Activated CD8-positive, alpha-beta memory T cell treated with anti-CD3 and anti-CD28 coated beads, Interleukin-2, amount 50 U/mL, for 24 hours (primary cell): ENCODE data around the gene RAB11FIP4.

Experiments used
- DNase-seq: peaks from one replicate; pipeline ENCODE4 v3.0.0-alpha.2; 2020; ENCODE audit errors: extremely low read depth

Gene RAB11FIP4

DNA sequence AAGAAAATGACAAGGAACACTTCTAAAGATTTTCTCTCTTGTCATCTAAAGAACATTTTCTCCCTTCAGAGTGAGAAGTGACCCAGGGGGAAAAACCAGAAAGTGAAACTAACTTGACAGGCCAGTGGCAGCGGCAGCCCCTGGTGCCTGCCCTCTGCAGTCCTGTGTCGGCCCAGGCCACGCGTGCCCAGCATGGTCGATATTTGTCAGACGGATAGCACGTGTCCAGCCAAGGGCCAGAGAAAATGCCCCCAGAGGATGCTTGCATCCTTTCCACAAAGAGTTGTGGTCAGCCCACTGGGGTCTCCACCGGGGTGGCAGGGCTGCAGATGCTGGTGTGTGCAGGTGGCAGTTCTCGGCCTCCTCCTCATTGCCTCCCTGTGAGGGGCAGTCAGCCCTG, 176.6 kb downstream of the RAB11FIP4 start:
- DNase-seq, result no peak

DNA sequence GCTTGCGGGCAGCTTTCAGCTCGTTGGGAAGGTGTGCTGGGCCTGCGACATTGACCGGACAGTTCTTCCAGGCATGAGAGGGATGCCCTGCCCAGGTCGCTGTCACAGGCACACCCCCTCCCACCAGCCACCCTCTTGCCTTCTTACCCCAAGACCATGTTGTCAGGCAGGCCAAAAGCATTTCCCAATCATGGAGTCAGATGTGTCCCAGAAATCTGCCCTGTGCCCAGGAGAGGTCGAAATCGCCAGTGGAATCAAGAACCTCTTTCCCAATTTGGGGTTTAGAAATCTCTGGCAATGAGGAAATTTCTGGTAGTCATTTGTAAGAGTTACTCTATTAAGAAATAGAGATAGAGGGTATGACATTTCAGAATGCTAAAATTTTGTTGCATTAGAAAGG, 177.1 kb downstream of the RAB11FIP4 start:
- no peak for DNase-seq

DNA sequence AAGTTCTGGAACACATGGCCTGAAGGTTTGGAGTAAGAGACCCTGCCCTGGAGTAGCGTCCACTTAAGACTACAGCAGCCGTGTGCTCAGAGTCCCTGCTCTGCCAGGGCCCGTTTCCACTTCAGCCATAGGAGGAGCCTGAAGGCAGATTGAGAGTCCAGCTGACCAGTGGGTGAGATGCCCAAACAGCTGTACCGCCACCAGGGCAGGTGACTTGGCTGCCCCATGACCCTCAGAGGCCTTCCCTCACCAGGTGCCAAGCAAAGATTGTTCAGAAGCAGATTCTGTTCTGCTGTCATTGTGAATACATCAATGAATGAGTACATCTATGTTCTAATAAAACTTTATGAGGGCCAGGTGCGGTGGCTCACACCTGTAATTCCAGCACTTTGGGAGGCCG, 178.8 kb downstream of the RAB11FIP4 start:
- DNase-seq, result no peak

DNA sequence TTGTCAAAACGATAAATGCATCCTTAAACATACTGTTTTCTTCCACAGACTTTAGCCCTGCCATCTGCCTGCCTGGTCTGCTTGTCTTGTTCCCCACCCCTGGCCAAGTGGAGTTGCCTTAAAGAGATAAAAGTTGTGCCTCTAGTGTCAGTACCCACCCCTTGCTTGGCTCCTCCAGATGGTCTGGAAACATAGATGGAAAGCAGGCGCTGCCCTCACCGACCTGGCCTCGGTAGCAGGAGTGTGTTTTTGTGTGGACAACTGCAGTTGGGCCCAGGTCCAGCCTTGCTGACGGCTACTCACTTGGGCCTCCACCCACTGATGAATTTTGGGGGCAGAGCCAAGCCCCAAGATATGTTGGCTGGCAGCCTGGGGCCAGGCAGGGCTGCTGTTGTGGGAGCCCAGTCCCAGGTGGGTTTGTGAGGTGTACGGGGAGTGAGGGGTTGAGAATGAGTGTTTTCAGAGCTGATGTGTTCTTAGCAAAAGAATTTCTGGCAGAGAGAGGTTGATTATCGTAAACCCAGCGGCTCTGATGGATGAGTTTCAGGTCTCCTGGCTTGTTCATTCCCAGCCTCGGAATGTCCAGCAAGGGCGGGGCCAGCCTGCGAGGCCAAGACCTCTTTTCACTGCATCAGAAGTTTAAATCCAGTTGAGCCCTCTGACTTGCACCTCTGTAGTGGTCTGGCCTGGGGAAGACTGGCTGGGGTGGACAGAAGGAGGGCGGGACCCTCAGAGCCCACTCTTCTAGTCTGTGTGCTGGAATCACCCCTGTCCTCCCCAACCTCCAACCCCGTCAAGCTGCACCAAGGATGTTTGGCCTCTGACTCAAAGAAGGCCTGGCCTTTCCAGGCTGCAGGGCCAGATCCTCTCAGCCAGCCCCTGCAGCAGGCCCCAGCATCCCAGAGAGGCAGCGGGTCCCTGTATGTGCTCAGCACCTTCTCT, 179.7 kb downstream of the RAB11FIP4 start:
- DNase-seq, result no peak

DNA sequence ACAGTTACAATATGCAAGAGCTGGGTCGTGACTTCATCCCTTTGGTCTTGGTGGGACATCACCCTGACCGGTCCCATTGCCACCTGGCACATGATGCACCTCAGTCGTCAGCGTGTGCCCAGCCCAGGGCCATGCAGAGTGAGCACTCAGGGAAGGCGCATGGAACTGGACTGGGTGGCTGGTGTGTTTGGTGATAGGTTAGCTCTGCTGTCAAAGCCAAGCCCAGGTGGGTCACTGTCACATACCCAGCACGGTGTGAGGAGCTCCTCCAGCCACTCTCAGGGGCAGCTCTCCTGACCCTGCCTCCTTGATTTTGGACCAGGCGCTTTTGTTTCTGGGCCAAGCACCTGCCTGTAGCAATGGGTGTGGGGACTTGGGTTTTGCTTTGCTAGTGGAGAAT, 180.9 kb downstream of the RAB11FIP4 start:
- DNase-seq, result no peak

DNA sequence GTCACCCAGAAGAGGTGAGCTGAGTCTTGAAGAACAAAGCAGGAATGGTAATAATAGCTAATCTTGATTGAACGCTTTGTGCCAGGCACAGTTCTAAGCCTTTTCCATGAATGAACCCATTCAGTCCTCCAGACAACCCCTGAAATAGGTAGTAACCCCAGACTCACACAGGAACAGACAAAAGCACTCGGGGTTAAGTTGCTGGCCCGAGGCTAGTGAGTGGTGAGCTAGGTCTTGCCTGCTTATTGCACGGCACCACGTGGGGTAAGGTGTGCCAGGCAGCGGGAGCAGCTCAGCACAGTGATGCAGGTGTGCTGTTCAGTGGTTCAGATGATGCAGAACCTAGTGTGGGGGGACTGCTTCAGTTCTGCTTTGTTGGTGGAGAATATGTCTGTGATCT, 181.6 kb downstream of the RAB11FIP4 start:
- DNase-seq, result no peak

DNA sequence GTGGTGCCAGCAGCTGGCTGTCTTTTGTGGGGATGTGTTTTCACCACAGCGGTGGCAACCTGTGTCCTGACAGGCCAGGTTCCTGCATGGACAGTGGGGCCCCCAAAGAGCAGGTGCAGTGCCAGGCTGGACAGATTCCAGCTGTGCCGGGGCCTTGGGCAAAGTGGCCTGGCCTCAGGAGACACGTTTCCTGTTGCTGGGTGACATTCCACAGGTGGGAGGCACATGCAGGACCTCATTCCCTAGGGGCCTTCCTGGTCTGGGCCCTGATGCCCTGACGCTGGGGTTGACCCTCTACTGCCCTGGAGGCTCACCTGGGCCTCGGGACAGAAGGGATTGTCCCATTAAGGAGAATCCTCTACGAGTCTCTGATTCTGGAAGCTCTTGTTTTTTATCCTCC, 182.4 kb downstream of the RAB11FIP4 start:
- DNase-seq, result no peak

DNA sequence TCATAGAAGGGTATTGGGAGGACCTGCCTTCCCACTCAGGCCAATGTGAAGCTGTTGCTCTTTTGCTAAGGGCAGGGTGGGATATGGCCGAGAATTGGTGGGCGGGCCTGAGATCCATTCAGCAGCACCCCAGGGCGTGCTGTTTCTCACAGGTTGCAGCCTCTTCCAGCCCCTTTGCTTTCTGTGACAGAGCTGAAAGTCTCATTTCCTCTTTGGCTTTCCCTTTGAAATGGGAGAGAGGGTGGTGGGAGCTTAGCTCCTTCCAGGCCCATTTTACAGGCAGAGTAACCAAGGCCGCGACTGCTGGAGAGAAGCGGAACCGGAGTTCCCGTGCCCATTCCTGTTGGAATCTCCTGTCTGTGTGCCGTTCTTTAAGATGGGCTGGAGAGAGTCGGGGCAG, 183.0 kb downstream of the RAB11FIP4 start:
- no peak for DNase-seq

DNA sequence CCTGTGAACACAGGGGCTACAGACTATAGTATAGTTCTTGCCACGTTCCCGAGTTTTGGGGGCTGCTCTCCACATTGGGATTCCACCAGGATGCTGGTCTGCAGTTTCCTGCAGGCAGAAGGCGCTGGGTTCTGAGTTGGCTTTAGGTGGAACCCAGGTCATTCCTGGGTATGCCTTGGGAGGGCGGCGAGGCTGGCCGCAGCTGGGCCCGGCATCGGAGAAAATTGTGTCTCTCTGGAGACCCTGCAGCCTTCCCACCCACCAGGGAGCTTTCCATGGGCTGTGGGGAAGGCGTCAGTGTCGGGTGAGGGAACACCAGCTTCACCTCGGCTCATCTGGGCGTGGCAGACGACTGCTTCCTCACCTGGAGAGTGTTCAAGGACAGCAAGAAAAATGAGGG, 183.6 kb downstream of the RAB11FIP4 start:
- DNase-seq, result no peak

DNA sequence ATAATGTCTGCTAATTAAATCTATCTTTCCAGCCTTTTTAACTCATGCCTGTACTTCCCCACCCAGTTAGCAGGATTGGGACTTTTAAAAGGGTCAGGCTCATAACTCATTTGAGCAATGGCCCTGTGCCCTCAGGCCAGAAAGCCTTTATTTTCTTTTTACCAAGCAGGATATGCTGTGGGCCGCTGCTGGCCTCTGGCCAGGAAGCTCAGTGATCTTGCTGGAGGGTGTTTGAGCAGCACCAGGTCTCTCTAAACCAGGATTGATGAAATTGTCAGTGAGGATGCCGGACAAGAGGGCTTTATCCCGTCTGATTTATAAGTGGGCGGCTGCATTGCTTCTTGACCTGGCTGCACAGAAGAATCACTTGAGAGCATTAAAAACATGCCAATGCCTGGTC, 187.8 kb downstream of the RAB11FIP4 start:
- no peak for DNase-seq

DNA sequence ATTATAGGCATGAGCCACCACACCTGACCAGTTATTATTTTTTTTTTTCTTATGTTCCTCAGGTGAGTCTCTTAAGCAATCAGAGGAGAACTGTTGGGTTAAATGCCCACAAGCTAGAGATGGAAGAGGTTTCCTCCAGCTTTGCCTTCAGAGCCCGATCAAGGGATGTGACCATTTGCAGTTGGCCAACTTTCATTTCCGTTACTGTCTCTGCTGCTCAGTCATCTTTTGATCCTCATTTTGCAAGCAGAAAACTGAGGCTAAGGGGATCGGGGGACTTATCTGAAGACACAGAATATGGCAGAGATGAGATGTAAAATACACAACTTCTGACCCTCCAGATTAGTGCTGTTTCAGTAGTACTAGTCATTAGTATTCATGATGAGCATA, 188.8 kb downstream of the RAB11FIP4 start:
- DNase-seq, result no peak

DNA sequence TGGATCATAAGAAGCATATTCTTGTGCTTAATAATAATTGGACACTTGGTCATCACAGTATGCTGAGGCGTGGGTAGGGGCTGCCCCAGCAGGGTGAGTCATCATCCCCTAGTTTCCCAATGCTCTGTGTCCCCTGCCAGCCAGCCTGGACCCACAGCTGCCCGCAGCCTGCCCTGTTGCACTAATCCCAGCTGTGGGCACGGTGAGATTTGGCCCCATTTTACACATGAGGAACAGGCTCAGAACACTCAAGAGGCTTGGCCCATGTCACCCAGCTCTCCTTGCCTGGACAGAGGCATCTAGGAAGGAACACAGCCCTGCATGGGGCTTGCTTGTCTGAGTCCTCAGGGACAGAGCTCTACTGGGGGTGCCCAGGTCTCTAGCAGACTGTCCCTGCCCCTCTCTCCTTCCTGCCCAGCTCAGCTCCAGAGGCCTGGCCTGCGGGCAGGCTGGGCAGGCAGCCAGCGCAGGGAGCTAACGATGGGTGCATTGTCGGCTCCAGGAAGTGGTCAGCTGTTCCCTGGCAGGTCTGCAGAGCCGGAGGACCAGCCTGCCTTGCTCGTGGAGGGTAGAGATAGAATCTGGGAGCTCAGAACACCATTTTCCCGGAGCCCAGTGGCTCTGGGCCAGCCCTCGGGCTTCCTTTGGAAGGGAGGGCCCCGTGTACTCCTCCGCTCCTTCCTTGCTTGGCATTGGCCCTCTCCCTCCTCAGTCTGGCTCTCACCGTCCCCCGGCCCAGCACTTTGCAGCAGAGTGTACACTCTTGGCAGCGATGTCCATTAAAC, 189.4 kb downstream of the RAB11FIP4 start:
- no peak for DNase-seq

DNA sequence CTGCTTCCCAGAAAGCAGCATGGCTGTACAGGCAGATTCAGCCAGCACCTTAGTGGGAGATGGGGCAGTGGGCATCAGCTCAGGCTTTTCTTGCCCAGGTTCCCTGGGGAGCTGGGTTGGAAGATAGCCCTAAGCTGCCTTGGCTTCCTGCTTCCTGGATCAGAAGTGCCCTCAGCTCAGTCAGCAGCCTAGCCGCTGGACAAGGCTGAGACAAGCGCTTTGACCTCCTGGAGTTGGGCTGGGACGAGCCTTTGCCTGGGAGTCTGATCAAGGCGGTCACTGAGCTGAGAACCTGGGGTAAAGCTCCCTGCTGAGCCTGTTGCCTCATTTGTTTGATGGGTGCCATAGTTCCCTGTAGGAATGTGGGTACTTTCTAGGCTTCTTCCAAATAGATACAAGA, 190.0 kb downstream of the RAB11FIP4 start:
- DNase-seq, result no peak

DNA sequence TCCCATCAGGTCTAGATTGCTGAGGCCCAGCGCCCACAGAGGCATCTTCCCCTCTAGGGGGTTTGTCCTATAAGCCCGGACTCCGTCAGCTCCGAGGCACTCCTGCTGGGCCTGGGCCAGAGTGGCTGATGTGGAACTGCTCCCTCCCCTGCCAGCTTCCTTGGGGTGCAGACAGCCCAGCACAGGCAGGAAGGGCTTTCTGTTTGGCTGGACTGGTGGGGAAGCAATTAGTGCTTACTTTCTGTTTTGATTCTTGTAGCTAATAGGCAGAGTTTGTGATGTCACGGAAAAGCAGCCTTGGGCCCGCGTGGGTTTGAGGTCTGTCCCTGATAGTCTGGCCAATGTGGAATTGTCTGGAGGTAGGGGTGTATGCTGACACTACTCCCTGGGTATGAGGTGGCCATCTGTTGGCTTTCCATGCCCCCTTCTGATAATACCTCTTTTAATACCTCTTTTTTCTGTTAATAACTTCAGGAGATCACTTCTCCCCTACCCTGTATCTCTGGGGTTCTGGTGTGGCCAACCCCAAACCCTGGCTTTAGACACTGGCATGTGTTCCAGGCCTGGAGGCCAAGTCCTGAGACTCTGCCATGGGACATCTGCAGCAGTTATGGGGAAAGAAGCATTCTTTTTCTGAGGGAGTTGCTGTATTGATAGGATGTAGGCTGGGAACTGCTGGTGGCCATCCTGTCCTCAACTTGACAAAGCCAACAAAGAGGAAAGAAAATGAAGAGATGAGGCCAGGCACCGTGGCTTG, 190.9 kb downstream of the RAB11FIP4 start:
- DNase-seq, result no peak

DNA sequence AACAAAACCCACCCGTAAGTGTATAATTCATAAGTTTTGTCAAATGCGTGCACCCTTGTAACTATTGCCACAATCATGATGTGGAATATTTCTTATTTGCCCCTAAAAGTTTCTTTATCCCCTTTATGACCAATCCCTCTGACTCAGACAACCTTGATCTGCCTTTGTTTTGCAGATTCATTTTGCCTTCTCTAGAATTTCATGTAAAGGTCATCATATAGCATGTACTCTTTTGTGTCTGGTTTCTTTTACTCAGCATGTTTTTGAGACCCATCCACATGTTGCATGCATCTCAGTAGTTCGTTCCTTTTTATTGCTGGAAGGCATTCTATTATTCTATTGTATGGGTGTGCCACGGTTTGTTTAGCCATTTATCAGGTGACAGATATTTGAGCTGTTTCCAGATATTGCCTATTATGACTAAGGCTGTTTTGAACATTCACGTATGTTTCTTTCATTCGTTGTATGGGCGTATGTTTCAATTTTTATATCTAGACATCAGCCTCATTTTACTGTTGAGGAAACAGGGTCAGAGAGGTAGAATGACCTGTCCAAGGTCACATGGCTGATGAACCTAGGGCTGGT, 192.4 kb downstream of the RAB11FIP4 start:
- no peak for DNase-seq

DNA sequence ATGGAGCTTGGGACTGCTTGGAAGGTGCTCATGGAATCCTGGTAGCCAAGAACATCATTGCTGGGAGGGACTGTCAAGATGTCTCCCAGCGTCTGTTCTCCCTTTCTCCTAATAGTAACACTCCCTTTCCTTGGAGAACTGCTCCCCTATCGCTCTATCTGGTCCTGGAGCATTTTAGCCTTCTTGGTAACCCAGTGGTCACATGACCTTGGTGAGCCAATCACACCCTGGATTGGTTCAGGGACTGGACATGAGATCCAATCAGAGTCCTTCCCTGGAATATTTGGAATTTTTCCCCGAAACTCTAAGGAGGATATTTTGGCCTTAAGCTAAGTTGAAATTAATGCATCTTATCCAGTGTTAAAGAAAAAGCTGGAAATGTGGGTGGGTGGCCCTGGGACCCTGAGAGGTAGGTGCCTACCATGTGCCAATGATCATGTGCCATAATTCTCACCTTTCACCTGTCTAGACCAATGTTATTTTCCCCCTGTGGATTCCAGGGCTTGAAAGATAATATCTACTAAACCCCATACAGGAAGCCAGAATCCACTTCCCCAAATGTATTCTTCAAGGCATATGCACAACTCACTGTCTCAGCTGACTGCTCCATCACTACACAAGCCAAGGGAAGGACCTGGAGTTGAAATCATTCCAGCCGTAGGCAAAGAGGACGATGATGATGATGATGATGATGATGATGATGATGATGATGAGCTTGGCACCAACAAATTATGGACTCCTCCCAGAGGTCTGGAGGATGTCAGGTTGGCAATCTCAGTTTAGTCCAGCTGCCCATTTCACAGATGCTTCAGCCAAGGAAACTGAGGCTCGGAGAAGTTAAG, 193.2 kb downstream of the RAB11FIP4 start:
- no peak for DNase-seq

DNA sequence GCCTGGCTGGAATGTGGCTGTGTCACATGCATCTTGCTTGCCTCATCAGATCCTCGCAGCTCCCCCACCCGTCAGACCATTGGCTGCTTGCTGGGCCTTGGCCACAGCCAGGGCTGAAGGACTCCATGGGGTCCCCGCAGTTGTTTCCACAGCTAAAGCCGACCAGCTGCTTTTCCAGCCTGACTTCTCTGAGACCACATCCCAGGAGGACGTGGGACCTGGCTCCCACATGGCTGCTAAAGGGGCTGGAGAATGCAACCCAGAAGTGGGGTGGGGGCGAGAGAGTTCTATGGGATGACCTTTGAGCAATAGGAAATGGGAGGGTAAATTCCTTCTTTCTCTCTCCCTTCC, 193.8 kb downstream of the RAB11FIP4 start:
- no peak for DNase-seq

DNA sequence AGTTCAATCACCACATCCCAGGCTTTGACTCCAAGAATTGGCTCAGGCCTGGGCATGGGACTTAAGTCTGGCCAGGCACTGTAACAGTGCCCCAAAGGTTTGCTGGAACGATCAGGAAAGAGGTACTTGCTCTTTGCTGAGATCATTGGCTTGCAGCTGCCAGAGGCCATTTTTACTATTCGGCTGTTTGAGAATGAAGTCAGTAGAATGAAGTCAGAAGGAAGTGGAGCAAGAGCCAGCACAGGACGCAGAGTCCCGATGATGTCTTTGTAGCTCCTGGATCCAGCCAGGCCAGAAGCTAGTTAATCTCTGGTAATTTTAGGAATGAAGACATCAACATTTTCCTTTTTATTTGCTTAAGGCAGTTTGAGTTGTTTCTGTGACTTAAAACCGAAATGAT, 195.5 kb downstream of the RAB11FIP4 start:
- DNase-seq, result no peak

DNA sequence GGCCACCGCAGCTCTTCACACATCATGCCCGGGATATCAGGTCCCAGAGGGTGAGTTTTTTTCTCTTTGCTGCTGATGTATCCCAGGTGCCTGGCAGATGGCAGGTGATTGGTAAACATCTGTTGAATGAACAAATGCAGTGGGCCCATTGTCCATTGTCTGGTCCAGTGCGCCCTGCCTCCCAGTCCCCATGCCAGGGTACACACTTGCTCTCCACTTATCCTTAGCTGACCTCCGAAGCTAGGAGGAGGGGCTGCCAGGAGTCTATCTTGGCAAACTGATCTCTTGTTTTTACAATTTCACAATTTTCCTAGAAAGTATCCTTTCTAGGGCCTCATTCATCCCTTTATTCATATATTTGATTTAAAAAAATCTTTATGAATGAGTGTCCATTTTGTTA, 196.0 kb downstream of the RAB11FIP4 start:
- no peak for DNase-seq
